ENCODE results near the gene PAX3.

DNA sequence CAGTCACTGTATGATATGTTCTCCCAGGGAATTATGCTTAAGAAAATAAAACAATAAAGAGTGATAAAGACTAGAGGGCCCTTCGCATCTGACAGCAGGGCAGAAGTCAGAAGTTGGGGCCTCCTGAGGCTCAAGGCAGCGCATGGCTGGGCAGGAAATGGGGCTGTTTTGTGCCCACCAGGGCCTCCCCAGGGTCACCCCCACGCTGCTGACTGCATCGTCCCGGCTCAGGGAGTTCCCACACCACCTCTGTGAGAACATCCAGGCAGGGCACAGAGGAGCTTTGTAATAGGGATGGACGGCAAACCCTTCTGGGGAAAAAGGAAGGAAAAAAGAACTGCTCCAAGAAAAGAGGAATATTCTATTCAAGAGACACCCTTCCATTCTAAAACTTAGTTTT lies 41.2 kb downstream of the PAX3 start:
- TF ChIP-seq CTCF (IDR thresholded peaks at IDR 0.05) (no peak), POLR2AphosphoS5 (IDR thresholded peaks at IDR 0.05) (no peak)

All from suprapubic skin (tissue), 3 donors.